Skeletal muscle cell (primary cell): ENCODE measurements around the gene ZSCAN1.
A peak's percentile ranks its signal among the peaks of the same experiment; 100 is the strongest.
"Not testable (repeated sequence)": the region's sequence is repeated elsewhere in the genome, so short reads cannot be mapped to it uniquely, and the experiment has no call there.

Experiments
- DNase-seq: peaks from one replicate; pipeline ENCODE4 v3.0.0-alpha.2; 2010; ENCODE audit warnings: low read depth
- H3K4me3 ChIP-seq: 2 replicates; pipeline ENCODE4 v1.5.1; 2011; ENCODE audit warnings: low read depth, mild to moderate bottlenecking, control low read depth, low read length, moderate library complexity

Gene ZSCAN1, protein sequence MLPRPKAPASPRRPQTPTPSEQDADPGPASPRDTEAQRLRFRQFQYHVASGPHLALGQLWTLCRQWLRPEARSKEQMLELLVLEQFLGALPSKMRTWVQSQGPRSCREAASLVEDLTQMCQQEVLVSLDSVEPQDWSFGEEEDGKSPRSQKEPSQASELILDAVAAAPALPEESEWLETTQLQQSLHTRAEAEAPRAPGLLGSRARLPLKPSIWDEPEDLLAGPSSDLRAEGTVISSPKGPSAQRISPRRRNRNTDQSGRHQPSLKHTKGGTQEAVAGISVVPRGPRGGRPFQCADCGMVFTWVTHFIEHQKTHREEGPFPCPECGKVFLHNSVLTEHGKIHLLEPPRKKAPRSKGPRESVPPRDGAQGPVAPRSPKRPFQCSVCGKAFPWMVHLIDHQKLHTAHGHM

DNA sequence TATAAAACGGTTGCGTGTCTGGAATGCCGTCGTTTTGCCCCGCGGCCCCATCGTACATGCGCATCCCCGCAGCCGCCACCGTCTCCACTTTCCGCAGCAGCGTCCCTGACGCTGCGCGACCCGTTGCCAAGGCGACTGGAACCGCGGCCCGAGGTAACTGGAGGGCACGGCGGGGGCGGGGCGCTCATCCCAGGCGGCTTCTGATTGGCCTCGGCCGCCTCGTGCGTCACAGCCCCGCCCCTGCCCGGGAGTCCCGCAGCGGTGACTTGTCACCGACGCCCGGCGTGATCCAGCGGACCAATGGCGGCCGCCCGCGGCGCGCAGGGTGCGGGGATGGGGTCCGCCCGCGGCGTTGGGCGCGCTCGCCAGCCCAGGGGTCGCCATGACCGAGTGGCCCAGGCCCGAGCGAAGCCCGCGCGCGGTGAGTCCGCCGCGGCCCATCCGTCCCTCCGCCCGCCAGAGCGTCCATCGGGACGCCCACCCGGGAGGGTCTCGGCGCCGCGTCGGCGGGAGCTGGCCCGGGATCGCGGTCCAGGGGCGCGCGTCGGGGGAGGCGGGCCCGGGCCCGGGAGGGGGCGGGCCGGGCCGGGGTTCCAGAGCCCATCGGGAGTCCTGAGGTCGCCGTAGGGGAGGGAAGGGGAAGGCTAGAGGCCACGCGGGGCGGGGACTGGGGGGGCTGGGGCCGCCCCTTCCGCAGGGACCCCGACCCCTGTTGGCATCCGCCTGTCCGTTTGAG, at the start of gene ZSCAN1:
ZSCAN1 (plus strand) TSS at position 285 of the 736 bp plus-strand sequence. CDS start 3,812 bp downstream, outside the sequence.
- DNase-seq: peak; percentile 59
- peak within 1 kb of the TSS; percentile 55 for H3K4me3 ChIP-seq

DNA sequence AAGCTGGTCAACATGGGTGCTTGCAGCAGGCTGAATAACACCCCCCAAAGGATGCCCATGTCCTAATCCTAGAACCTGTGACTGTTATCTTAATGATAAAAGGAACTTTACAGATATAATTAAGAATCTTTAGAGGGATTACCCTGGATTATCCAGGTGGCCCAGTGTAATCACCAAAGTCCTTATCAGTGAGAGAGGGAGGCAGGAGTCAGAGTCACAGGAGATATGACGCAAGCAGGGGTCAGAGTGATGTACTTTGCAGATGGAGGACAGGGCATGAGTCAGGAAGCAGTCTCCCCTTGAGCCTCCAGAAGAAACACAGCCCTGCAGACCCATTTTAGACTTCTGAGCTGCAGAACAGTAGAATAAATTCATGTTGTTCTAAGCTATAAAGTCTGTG, 41.0 kb upstream of the ZSCAN1 start:
- H3K4me3 ChIP-seq: no peak overlapping the region
- DNase-seq: no peak

DNA sequence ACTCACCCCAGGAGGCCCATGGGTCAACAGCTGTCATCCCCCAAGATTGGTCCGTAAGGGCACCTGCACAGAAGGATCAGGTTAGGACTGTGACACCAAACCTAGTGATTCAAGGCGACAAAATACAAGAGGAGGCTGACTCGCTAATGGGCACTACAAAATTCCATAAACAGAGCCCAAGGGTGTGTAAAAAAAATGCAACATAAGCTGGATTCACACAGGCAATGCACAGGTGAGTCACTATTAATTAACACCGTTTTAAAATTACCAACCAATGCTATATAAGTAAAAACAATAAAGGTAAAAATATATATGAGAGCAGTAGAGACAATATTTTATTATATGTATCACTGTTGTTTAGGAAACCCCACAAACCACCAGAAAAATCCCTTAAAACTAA, 33.1 kb upstream of the ZSCAN1 start:
- no peak for DNase-seq
- H3K4me3 ChIP-seq: no peak overlapping the region

DNA sequence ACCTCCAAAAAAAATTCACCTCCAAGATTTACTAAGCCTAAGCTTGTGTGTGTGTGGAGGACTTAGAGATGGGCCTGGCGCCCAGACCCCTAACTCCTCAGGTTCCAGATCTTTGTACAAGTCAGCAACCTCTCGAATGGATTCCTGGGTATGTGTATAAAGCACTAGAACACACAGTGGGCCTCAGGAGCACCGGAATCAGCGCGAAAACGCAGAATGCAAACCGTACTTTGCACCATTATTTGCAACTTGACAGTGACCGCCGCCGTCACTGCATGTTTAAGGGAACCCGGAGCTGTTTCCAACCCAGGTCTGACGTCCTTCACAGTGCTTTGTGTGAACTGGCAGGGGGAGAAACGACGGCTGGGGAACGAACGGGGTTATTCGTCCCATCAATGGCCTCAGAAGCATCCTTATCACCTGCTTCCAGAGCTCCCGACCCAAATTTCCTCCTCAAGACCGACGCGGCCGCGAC, 31.9 kb upstream of the ZSCAN1 start:
- no peak for DNase-seq
- peak overlapping the region; percentile 90 for H3K4me3 ChIP-seq

DNA sequence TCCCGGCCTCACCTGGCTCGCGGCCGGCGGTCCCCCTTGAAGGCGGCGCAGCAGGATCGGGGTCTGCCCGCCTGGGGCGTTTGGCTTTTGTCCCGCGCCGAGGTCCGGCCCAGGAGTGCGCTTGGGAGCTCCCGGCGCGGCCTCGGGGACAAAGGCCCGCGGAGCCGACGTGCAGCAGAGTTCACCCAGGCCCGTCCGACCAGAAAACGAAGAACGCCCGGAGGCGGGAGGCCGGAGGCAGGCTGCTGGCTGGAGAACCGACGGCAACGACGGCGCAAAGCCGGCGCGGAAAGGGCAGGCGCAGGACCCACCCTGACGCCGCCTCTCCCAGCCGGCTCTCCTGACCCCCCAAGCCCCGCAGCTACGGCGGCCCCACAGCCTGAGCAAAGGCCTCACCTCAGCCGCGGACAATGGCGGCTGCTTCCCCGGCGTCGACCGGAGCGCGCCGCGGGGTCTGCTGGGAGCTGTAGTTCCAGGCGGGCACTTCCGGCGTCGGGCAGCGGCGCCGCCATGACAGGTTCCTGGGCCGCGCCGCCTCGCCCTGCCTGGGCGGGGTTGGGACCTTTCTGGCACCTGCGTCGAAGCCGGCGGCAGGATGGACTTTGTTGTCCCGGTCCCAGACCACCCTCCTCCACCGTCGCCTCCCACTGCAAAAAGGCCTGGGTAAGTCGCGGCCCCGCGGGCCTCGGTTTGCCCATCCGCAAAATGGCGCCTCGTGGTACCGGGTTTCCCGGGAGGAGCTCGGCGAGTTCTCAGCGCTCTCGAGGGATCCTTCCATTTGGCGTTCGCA, 31.2 kb upstream of the ZSCAN1 start, which contains the start of gene ZNF606:
ZNF606 (minus strand) TSS at position 437 of the 790 bp plus-strand sequence. CDS start 1,501 bp downstream, outside the sequence.
- peak within 1 kb of the TSS; percentile 90 for H3K4me3 ChIP-seq
- peak; percentile 49 for DNase-seq

DNA sequence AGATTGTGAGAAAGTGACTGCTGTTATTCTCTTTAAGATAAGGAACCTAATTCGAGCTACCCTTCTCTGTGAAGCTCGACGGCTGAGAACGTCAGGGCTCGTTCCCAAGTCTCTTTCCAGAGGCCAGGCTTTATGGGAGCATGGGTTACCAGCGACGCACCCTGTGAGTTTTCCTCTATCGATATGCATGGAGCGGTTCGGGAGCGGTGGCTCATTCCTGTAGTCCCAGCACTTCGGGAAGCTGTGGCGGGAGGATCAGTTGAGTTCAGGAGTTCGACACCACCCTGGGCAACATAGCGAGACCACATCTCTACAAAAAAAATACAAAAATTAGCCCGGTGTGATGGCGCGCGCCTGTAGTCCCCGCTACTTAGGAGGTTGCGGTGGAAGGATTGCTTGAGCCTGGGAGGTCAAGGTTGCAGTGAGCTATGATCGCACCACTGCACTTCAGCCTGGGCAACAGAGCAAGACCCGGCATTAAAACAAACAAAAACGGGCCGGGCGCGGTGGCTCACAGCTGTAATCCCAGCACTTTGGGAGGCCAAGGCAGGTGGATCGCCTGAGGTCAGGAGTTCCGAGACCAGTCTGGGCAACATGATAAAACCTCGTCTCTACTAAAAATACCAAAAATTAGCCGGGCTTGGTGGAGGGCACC, 30.5 kb upstream of the ZSCAN1 start:
- DNase-seq: no peak
- peak overlapping the region; percentile 90 for H3K4me3 ChIP-seq

DNA sequence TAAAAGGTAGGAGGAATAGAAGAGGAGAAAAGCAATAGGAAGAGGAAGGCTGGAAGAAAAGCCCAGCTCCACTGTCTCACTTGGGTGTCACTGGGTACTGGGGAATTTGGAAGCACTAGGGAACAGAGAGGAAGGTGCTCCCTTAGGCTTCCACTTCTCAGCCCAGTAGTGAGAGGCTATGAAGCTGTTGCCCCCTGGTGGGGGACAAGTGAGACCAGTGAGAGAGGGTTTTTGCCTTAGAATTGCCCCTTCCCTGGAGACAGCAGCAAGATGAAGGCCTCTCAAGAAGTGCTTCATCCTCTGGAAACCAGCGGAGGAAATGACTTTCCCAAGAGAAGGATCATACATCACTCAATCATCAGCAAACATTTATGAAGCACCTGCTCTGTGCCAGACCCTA, 26.5 kb upstream of the ZSCAN1 start:
- H3K4me3 ChIP-seq: no peak overlapping the region
- DNase-seq: no peak

DNA sequence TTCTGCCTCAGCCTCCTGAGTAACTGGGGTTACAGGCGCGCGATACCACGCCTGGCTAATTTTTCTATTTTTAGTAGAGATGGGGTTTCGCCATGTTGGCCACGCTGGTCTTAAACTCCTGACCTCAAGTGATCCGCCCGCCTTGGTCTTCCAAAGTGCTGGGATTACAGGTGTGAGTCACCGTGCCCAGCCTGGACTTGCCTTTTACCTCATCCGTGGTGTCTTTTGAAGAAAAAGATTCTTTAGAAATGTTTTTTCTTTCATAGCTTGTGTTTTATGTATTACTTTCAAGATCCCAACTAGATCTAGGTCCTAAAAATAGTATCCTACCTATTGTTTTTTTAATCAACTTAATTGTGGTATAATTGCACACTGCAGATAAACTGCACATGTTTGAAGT, 24.9 kb upstream of the ZSCAN1 start:
- peak overlapping the region; percentile 63 for H3K4me3 ChIP-seq
- DNase-seq: not testable (repeated sequence)

DNA sequence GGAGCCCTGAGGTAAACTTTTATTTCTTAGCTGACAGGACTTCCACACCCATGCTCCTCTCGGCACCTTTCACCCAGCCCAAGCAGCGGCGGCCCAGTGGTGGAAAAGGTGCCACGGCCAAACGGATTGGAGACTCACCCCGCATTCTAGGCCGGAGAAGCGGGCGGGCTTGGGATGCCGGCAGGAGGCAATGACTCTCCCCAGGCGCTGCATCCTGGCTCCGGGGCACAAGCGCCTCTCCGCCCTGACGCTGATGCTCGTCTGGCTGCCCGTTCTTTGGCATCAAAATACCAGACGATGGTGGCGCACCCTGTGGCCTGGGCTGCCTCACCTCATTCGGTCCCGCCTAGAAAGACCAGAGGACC, 24.5 kb upstream of the ZSCAN1 start:
- peak overlapping the region; percentile 63 for H3K4me3 ChIP-seq
- DNase-seq: no peak

DNA sequence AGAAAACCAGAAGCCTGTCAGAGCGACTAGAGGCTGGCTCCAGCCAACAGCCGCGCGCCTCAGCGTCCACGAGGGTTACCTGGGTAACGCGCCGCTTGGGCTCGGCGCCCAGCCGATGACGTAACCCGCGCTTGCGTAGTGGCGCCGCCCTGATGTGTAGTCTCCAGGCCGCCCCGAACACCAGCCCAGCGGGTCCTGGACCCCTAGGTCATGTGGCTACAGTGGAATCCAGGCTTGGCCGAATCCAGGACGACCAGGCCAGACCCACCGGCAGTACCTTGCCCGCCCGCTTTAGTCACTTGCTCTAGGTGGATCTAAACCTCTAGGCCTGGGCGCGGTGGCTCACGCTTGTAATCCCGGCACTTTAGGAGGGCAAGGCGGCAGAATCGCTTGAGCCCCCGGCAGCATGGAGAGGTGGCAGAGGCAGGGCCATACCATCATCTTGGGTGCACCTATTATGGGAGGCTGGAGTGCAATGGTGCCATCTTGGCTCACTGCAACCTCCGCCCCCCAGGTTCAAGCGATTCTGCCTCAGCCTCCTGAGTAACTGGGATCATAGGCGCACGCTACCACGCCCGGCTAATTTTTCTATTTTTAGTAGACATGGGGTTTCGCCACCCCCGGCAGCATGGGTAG, 24.0 kb upstream of the ZSCAN1 start:
- peak; percentile 56 for DNase-seq
- peak overlapping the region; percentile 63 for H3K4me3 ChIP-seq

DNA sequence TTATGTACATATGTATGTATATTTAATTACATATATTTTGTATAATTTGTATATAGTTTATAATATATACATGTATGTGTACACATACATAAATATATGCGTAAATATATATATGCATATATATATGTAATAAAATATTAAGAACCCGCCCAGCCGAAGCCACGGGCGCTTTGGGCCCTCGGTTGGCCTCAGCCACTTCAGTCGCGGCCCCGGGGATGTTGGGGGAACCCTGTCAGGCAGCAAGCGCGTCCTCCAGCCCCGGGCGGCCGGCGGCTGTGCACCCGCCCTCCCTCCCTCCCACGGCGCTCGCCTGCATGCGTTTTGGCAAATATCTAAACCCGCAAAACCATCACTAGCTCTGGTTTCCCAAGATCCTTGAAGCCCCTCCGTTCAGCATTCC, 23.3 kb upstream of the ZSCAN1 start:
- DNase-seq: no peak
- H3K4me3 ChIP-seq: no peak overlapping the region

DNA sequence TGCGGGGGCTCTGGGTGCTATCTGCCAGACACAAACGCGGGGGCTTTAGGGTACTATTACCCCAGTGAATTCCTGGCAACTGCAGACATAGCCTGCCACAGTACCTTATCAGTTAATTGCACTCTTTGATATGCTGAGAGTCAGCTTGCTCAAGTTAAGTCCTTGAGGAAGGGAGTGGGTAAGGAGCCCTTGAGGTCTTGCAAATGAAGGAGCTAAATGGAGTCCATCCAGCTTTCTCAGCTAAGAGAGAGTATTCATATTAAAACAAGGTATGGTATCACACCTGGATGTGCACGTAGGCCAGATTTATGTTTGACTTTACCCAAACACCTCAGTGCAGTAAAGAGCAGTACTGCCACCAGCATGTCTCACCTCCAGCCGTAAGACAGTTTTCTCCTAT, 19.7 kb upstream of the ZSCAN1 start:
- DNase-seq: no peak
- no peak overlapping the region for H3K4me3 ChIP-seq

DNA sequence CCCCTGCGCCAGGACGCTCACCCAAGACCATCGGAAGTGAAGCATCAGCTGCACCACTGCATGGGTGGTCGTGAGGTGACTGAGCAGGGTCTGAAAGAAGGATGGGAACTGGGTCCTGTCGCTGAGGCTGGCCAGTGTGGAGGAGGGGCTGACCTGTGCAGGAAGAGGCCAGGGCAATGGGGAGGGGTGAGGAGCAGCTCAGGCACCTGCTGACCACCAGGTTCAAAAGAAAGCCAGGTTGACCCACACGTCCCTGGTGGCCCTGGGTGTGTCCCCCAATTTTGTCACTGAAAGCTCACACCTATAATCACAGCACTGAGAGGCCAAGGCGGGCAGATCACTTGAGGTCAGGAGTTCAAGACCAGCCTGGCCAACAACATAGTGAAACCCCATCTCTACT, 13.7 kb upstream of the ZSCAN1 start:
- DNase-seq: no peak
- no peak overlapping the region for H3K4me3 ChIP-seq

DNA sequence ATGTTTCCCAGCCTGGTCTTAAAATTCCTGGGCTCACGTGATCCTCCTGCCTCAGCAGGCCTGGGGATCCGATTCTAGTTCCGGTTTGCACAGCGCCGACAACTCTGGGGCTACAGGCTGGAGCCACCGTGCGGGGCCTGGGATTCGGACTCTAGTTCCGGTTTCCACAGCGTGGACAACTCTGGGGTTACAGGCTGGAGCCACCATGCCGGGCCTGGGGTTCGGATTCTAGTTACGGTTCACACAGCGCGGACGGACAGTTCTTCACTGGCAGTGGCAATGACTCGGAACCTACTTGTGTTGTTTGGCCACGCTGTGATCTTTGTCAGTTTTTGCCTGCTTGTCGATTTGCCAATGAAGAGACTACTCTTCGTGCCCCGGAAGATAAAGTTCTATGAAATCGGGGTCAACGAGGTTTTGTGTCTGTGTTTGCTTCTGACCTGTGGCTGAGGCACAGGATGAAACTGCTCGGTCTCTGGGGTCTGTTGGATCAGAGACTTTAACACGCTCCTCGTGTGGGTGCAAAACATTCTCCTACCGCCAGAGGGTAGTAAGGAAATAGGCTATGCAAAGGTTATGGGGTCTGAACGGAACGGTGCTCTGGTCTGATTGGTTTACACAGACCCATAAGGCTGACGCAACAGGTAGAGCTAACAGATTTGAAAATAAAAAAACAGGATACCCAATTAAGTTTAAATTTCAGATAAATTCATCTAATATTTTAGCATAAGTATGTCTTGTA, 12.1 kb upstream of the ZSCAN1 start:
- no peak for DNase-seq
- H3K4me3 ChIP-seq: no peak overlapping the region

DNA sequence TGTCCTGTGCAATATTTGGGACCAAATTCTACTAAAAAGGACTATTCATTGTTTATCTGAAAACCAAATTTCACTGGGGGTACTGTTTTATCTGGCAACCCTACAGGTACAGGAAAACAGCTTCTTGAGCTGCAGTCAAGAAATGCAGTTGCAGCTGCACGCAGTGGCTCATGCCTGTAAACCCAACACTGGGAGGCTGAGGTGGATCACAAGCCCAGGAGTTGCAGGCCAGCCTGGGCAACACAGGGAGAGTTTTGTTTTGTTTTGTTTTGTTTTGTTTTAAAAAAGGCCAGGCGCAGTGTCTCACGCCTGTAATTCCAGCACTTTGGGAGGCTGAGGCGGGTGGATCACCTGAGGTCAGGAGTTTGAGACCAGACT, 11.6 kb upstream of the ZSCAN1 start:
- DNase-seq: no peak
- no peak overlapping the region for H3K4me3 ChIP-seq

DNA sequence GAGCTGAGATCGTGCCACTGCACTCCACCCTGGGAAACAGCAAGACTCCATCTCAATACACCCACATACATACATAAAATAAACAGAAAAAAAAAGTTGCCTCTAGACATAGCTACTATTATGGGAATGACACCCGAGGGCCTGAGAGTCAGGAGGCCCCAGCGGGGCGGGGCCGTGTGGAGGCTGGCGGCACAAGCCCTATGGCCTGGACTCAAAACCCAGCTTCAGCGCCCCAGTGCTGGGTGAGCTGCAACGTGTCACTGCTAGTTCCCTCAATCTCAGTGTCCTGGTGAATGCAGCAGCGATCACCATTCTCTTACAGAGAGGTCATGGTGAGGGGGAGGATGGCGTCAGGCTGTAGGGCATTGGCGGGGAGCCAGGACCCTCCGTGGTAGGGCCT, 9.2 kb upstream of the ZSCAN1 start:
- no peak for DNase-seq
- H3K4me3 ChIP-seq: no peak overlapping the region

DNA sequence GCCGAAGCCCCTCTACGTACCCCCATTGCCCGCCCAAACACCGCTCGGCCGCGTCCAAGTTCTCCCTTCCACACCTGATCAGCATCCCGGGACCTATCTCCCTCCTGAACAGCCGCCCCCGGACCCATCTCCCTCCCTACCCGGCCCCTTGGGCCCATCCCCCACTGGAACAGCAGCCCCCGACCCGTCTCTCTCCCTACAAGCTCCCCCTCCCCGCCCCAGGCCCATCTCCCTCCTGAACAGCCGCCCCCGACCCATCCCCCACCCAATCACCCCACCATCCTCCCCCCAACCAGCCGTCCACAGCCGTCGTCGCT, 610 bp downstream of the ZSCAN1 start:
- no peak for DNase-seq
- peak overlapping the region; percentile 55 for H3K4me3 ChIP-seq

DNA sequence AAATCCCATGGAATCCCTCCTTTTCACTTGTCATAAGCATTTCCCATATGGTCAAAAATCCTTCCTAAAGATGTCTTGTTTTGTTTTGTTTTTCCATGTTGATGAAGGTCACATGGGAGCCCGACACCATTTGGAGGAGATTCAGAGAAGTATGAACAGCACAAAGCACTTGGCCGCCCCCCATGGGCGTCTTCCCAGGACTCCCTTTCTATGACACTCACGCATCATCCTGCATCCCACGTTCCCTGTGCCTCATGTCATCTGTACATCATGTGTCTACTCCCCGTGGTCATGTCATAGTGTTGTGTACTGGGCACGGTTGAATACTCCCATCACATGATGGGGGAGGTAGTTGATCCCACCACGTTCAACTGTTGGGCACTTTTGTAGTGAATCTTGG, 2.0 kb downstream of the ZSCAN1 start:
- no peak overlapping the region for H3K4me3 ChIP-seq
- no peak for DNase-seq
